NCI-H2029 treated with DMSO at 0.1 percent for 48 hours (cell line): ENCODE measurements around the gene SESN2.
"Not testable (repeated sequence)": the region's sequence is repeated elsewhere in the genome, so short reads cannot be mapped to it uniquely, and the experiment has no call there.

Experiments
- DNase-seq: peaks from one replicate; lab custom pipeline; 2025; lab: John Stamatoyannopoulos, UW

The SESN2 gene

GRCh38 chr1:28288487-28288886 is 29.2 kb downstream of the SESN2 start:
- no peak for DNase-seq

- no peak for DNase-seq
Observed at GRCh38 chr1:28290851-28291250, 31.5 kb downstream of the SESN2 start.

GRCh38 chr1:28291711-28292110 is 32.4 kb downstream of the SESN2 start:
- DNase-seq, result no peak

- no peak for DNase-seq
Observed at GRCh38 chr1:28295936-28296335, 36.6 kb downstream of the SESN2 start.

- DNase-seq, result no peak
Observed at GRCh38 chr1:28296401-28297261, 37.3 kb downstream of the SESN2 start.

- no peak for DNase-seq
Observed at GRCh38 chr1:28297826-28298225, 38.5 kb downstream of the SESN2 start.

- no peak for DNase-seq
Observed at GRCh38 chr1:28298438-28298837, 39.1 kb downstream of the SESN2 start.

- DNase-seq, result no peak
Observed at GRCh38 chr1:28301368-28302174, 42.3 kb downstream of the SESN2 start.

- DNase-seq, result no peak
Observed at GRCh38 chr1:28302247-28302646, 42.9 kb downstream of the SESN2 start.

GRCh38 chr1:28306301-28306949 is 47.1 kb downstream of the SESN2 start:
- no peak for DNase-seq

GRCh38 chr1:28308750-28309149 is 49.4 kb downstream of the SESN2 start:
- DNase-seq, result no peak

GRCh38 chr1:28309702-28310101 is 50.4 kb downstream of the SESN2 start:
- DNase-seq, result no peak

GRCh38 chr1:28313702-28314546 is 54.6 kb downstream of the SESN2 start:
- DNase-seq, result no peak

GRCh38 chr1:28314547-28314941 is 55.2 kb downstream of the SESN2 start:
- DNase-seq, result no peak

- no peak for DNase-seq
Observed at GRCh38 chr1:28317014-28317413, 57.7 kb downstream of the SESN2 start.

GRCh38 chr1:28322194-28322593 is 62.9 kb downstream of the SESN2 start:
- DNase-seq, result no peak

- no peak for DNase-seq
Observed at GRCh38 chr1:28323720-28324119, 64.4 kb downstream of the SESN2 start.

- DNase-seq, result no peak
Observed at GRCh38 chr1:28326515-28326914, 67.2 kb downstream of the SESN2 start.

- DNase-seq, result no peak
Observed at GRCh38 chr1:28326984-28327383, 67.7 kb downstream of the SESN2 start.

GRCh38 chr1:28327431-28327830 is 68.1 kb downstream of the SESN2 start:
- not testable (repeated sequence) for DNase-seq

GRCh38 chr1:28328228-28328648 is 68.9 kb downstream of the SESN2 start:
- no peak for DNase-seq
